Caki2 (cell line): ENCODE results near the gene ATXN3L. TPM values are rescaled to one million over a fixed set of nuclear protein-coding genes. Genes with fewer than 3 reads are reported as not detected.
"Not testable (repeated sequence)": the region's sequence is repeated elsewhere in the genome, so short reads cannot be mapped to it uniquely, and the experiment has no call there.

Experiments
- DNase-seq: peaks from one replicate; pipeline ENCODE4 v3.0.0-alpha.2; 2015; ENCODE audit warnings: low read depth
- in situ Hi-C: cut with HindIII; loops from 2 replicates; pipeline ENCODE4 v1.10.0; 2016; ENCODE audit warnings: low sequenced_read_pairs, low pct_unique_long_range_greater_than_20kb, mixed read lengths
- total RNA-seq: library from RNA; depleted of rRNA; stranded (reverse); fragments of >200 nt; shearing (Covaris generic); gene quantifications from 2 replicates; pipeline ENCODE4 v1.2.3, GENCODE V29; 2014; ENCODE audit warnings: low replicate concordance

Gene ATXN3L
- total RNA-seq, 1 experiment from 2014 or later: not detected

GRCh38 chrX:13317366-13317765 lies 2.5 kb downstream of the ATXN3L start:
- in situ Hi-C loops: no loop called here
- DNase-seq: no peak

DNA sequence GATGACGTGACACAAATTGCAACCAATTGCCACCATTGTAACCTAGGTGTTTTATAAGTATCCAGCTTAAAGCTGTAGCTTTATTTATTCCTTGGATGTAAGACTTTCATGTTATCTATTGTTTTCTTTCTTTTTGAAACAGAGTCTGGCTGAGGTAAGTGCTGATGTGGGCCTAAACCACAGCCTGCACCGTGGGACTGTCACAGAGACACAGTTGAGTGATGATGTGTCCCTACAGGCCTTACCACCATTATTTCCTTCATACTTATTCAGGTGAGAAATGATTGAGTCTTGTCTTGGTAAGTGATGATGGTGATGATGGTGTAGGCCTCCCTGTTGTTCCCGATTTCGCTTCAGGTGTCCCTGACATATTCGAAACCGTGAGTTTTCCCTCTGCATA lies 8.3 kb downstream of the ATXN3L start:
- DNase-seq: no peak
- in situ Hi-C loops: no loop called here

- in situ Hi-C loops: no loop called here
- no peak for DNase-seq
Measured at GRCh38 chrX:13309631-13310030, 10.2 kb downstream of the ATXN3L start.

DNA sequence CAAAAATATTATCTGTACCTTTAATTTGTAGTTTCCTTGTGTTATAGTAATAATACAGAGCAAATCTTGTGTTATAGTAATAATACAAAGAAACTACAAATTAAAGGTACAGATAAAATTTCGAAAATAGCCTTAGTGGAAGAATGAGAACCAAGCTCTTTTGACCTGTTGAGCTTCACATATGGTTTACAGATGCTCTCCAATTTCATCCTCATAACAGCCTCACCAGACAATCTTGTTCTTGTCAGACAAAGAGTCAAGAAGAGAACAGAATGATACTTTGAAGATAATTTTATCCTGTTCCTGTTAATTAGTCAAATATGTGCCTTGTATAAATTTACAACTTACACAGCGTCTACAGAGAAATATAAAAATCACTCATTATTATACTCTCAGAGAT lies 12.8 kb downstream of the ATXN3L start:
- DNase-seq: no peak
- in situ Hi-C loops: no loop called here

- no peak for DNase-seq
- in situ Hi-C loops: no loop called here
Measured at GRCh38 chrX:13305108-13305507, 14.7 kb downstream of the ATXN3L start.

DNA sequence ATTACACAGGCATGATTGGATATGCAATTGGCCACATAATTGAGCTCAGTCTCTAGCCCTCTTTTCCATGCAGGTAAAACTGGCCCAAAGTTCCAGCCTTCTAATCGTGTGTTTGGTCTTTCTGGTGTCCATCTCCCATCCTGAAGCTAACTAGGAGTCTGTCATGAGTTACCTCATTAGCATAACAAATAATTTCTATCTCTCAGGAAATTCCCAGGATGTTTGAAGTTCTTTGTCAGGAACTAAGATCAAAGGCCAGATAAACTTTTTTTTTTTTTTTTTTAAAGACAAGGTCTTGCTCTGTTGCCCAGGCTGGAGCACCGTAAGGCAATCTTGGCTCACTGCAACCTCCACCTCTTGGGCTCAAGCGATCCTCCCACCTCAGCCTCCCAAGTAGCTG lies 15.8 kb downstream of the ATXN3L start:
- in situ Hi-C loops: no loop called here
- DNase-seq: peak; percentile 8

DNA sequence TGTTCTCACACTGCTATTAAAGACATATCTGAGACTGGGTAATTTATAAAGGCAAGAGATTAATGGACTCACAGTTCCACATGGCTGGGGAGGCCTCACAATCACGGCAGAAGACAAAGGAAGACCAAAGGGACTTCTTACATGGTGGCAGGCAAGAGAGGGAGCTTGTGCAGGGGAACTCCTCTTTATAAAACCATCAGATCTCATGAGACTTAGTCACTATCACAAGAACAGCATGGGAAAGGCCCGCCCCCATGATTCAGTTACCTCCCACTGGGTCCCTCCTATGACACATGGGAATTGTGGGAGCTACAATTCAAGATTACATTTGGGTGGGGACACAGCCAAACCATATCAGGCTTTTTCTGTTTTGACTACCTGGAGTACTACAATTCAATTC lies 16.6 kb downstream of the ATXN3L start:
- in situ Hi-C loops: not testable (repeated sequence)
- peak; percentile 19 for DNase-seq

DNA sequence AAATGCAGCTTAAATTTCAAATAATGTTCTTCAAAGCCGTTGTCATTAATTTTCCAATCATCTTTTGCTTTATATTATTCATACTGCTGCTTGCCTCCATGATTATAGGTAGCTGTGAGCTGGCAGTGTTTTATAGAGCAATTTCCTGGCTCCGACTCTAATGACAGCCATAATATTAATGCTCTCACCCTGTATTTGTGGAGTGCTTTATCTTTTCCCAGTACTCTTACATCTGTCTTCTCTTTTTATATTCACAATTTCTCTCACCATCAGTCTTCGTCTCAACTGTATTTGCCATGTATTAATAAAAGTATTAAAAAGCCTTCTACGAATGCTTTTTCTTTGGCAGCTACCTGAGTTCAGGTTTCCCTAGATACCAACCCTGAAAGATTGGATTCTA lies 21.0 kb downstream of the ATXN3L start:
- in situ Hi-C loops: no loop called here
- no peak for DNase-seq

DNA sequence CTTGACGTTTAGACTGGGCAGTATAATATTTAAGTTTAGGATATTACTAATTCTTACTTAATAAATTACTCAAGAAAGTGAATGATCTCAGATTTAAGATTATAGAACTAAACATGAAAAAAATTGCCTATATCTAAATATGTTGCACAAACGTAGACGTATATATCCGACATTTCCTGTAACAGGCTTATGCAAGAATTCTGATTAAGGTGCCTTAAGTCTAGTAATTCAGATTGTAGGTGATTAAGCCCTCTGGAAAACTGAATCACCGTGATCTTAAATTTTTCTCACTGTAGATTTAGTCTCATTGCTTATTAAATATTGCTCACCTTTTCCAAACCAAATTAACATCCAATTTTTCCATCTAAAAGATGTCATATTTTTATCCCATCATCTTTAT lies 24.0 kb downstream of the ATXN3L start:
- DNase-seq: no peak
- in situ Hi-C loops: no loop called here

GRCh38 chrX:13293700-13294099 lies 26.2 kb downstream of the ATXN3L start:
- no peak for DNase-seq
- in situ Hi-C loops: no loop called here

GRCh38 chrX:13290891-13291614 lies 28.8 kb downstream of the ATXN3L start:
- no peak for DNase-seq
- in situ Hi-C loops: no loop called here

DNA sequence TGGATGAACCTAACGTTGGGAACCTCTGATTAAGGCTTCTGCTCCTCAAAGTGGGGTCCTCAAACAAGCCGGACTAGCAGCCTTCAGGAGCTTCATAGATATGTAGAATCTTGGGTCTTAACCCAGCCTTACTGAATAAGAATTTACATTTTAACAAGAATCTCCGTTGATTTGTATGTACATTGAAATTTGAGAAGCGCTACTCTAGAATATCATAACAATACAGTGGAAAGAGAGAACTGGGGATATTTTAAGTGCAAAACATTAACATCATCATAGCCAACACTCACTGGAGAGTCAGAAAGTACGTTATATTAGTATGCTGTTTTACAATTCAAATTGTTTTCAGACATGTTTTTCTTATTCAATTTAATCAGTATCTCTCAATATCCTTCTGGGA lies 31.2 kb downstream of the ATXN3L start:
- in situ Hi-C loops: no loop called here
- DNase-seq: no peak

- in situ Hi-C loops: no loop called here
- DNase-seq: no peak
Measured at GRCh38 chrX:13287816-13288215, 32.0 kb downstream of the ATXN3L start.

DNA sequence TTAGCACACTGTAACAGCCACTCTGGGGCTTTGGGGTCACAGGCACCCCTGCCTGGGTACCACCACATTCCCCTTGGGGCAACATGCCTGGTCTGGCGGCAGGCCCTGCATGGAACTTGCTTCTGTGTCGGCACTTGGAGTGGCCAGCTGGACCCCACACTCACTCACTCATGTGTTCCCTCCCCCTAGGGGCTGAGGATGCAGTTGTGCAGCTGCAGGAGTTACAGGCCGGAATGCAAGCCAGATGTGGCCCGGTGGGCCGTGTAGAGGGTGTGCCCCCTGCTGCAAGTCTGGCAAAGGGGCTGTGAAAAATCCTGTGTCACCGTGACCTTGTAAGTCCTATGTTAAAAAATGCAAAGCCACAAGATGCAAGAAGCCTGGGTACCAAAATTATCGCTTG lies 34.2 kb downstream of the ATXN3L start:
- DNase-seq: no peak
- in situ Hi-C loops: no loop called here

DNA sequence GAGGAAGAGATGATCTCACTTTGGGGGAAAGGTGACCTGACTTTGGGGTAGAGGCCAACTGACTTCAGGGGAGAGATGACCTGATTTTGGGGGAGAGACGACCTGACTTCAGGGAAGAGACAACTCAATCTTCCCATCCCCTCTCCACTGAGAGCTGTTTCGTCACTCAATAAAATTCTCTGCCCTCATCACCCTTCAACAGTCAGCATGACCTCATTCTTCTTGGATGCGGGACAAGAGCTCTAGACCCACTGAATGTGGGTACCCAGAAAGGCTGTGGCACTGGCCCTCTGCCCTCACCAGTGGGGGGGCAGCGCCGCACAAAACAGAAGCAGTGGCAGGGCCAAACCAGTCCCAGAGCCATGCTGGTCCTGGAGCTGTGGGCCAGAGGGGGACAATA lies 34.6 kb downstream of the ATXN3L start:
- no peak for DNase-seq
- in situ Hi-C loops: no loop called here

GRCh38 chrX:13284570-13284969 lies 35.3 kb downstream of the ATXN3L start:
- DNase-seq: no peak
- in situ Hi-C loops: no loop called here

- DNase-seq: peak; percentile 38
- in situ Hi-C loops: no loop called here
Measured at GRCh38 chrX:13283950-13284546, 35.8 kb downstream of the ATXN3L start.

DNA sequence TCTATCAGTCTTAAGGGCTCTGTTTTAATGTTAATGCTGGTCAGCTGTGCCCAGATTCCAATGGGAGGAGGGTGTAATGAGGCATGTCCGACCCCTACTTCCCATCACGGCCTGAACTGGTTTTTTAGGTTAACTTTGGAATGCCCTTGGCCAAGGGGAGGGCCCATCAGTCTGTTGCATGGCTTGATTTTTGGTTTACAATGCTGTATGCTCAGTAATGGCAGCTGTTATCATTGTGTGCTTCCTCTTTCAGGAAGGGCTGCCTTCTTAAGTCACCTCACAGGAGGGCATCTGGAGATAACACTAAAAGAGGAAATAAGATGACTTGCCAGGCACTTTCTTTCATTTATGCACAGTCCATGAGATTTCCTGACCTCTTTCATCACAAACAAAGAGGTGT lies 36.3 kb downstream of the ATXN3L start:
- no peak for DNase-seq
- in situ Hi-C loops: no loop called here

- in situ Hi-C loops: no loop called here
- no peak for DNase-seq
Measured at GRCh38 chrX:13281289-13281688, 38.6 kb downstream of the ATXN3L start.
